22Rv1 (cell line): ENCODE data around the gene SLC35F3.

ENCODE experiments used
- H3K27ac ChIP-seq: fragments of 450-650 bp; 2 replicates; pipeline ENCODE4 v1.5.1; 2017
- CTCF ChIP-seq: fragments of 450-650 bp; IDR thresholded peaks from 2 replicates; pipeline ENCODE4 v1.5.1; 2017; ENCODE audit warnings: mild to moderate bottlenecking
- ZFX ChIP-seq: fragments of 450-650 bp; IDR thresholded peaks from 2 replicates; pipeline ENCODE4 v1.6.1; 2017; ENCODE audit warnings: antibody characterized with exemption, borderline replicate concordance

SLC35F3 gene

GRCh38 chr1:233971753-233972152 is 67.3 kb downstream of the SLC35F3 start:
- TF ChIP-seq CTCF: no peak
- no peak for TF ChIP-seq ZFX
- no peak overlapping the region for H3K27ac ChIP-seq

- TF ChIP-seq CTCF (no peak), ZFX (no peak)
- H3K27ac ChIP-seq: no peak overlapping the region
Observed at GRCh38 chr1:233972563-233972950, 68.1 kb downstream of the SLC35F3 start.

- TF ChIP-seq CTCF (0 out of 2 replicates have a peak, but pooled peaks have one; percentile 8), ZFX (no peak)
- H3K27ac ChIP-seq: no peak overlapping the region
Observed at GRCh38 chr1:233972951-233973635, 68.6 kb downstream of the SLC35F3 start.

- no peak overlapping the region for H3K27ac ChIP-seq
- no peak for TF ChIP-seq ZFX
- TF ChIP-seq CTCF: no peak
Observed at GRCh38 chr1:233975486-233975885, 71.0 kb downstream of the SLC35F3 start.

GRCh38 chr1:233981042-233981675 is 76.7 kb downstream of the SLC35F3 start:
- no peak for TF ChIP-seq CTCF
- H3K27ac ChIP-seq: no peak overlapping the region

GRCh38 chr1:233982827-233983518 is 78.5 kb downstream of the SLC35F3 start:
- H3K27ac ChIP-seq: no peak overlapping the region
- TF ChIP-seq CTCF: no peak
- TF ChIP-seq ZFX: no peak

- TF ChIP-seq CTCF (no peak), ZFX (no peak)
- no peak overlapping the region for H3K27ac ChIP-seq
Observed at GRCh38 chr1:233983811-233984210, 79.3 kb downstream of the SLC35F3 start.
